HEK293 (cell line): ENCODE results near the gene APC2.

Source experiments
- CTCF ChIA-PET: fragments of 350-600 bp; formaldehyde crosslinking; extraction: SDS; loops from one replicate; lab custom pipeline; 2021; ENCODE audit warnings: antibody characterized with exemption; lab: Yijun Ruan, JAX
- POLR2A ChIA-PET: fragments of 300-600 bp; formaldehyde crosslinking; extraction: SDS; loops from one replicate; lab custom pipeline; 2020; ENCODE audit warnings: antibody characterized with exemption, inconsistent platforms; lab: Yijun Ruan, JAX
- H3K27ac ChIP-seq: fragments of 200-500 bp; sonication (Bioruptor generic); 2 replicates; pipeline ENCODE4 v1.5.1; 2014; ENCODE audit warnings: low read depth, low read length, control low read depth, inconsistent platforms; ENCODE audit errors: extremely low read depth
- H3K36me3 ChIP-seq, 2 experiments: fragments of 200-500 bp in 1 of 2; sonication (Bioruptor generic) in 1 of 2; 1 replicate in 1 of 2; 2 replicates in 1 of 2; pipeline ENCODE4 v1.5.1; 2014 to 2017; ENCODE audit warnings: inconsistent platforms in 2 of 2, low read length in 2 of 2; ENCODE audit not compliant: control insufficient read depth in 2 of 2, insufficient read depth in 1 of 2
- H3K4me1 ChIP-seq: fragments of 200-500 bp; sonication (Bioruptor generic); 2 replicates; pipeline ENCODE4 v1.5.1; 2014; ENCODE audit warnings: mild to moderate bottlenecking, low read length, inconsistent platforms; ENCODE audit not compliant: control insufficient read depth, insufficient read depth
- H3K4me3 ChIP-seq: 2 replicates; pipeline ENCODE4 v1.5.1; 2011; ENCODE audit warnings: low read depth, mild to moderate bottlenecking, control low read depth, low read length, moderate library complexity
- H3K9me3 ChIP-seq: fragments of 200-500 bp; sonication (Bioruptor generic); 2 replicates; pipeline ENCODE4 v1.5.1; 2014; ENCODE audit warnings: low read depth, low read length, inconsistent platforms; ENCODE audit not compliant: control insufficient read depth, insufficient read depth
- AEBP2 ChIP-seq: fragments of 450-650 bp; formaldehyde crosslinking; IDR thresholded peaks from 2 replicates; pipeline ENCODE4 v1.5.1; 2016; ENCODE audit warnings: missing biosample characterization, missing genetic modification characterization, borderline replicate concordance
- ELK4 ChIP-seq: IDR thresholded peaks from 2 replicates; pipeline ENCODE4 v1.6.1; 2011; ENCODE audit warnings: mild to moderate bottlenecking, low read depth, low read length, borderline replicate concordance
- FEZF1 ChIP-seq: fragments of 450-650 bp; formaldehyde crosslinking; IDR thresholded peaks from 2 replicates; pipeline ENCODE4 v1.5.1; 2016; ENCODE audit warnings: missing biosample characterization, missing genetic modification characterization
- HIC1 ChIP-seq: fragments of 450-650 bp; formaldehyde crosslinking; IDR thresholded peaks from 2 replicates; pipeline ENCODE4 v1.5.1; 2016; ENCODE audit warnings: missing biosample characterization, missing genetic modification characterization
- KLF10 ChIP-seq: fragments of 450-650 bp; IDR thresholded peaks from 2 replicates; pipeline ENCODE4 v1.5.1; 2018; ENCODE audit warnings: missing biosample characterization, mild to moderate bottlenecking, missing genetic modification characterization
- MEIS1 ChIP-seq: sonication (generic); formaldehyde crosslinking; IDR thresholded peaks from 2 replicates; pipeline ENCODE4 v1.8.1; 2022; ENCODE audit warnings: missing genetic modification reagents, mild to moderate bottlenecking, borderline replicate concordance
- OSR2 ChIP-seq: fragments of 450-650 bp; formaldehyde crosslinking; IDR thresholded peaks from 2 replicates; pipeline ENCODE4 v1.5.1; 2016; ENCODE audit warnings: missing biosample characterization, missing genetic modification characterization
- RBAK ChIP-seq: fragments of 450-650 bp; formaldehyde crosslinking; IDR thresholded peaks from 2 replicates; pipeline ENCODE4 v1.5.1; 2016; ENCODE audit warnings: missing biosample characterization, missing genetic modification characterization
- SCRT1 ChIP-seq: fragments of 450-650 bp; formaldehyde crosslinking; IDR thresholded peaks from 2 replicates; pipeline ENCODE4 v1.5.1; 2016; ENCODE audit warnings: missing biosample characterization, missing genetic modification characterization, borderline replicate concordance
- ZBTB48 ChIP-seq: fragments of 450-650 bp; formaldehyde crosslinking; IDR thresholded peaks from 2 replicates; pipeline ENCODE4 v1.5.1; 2016; ENCODE audit warnings: missing biosample characterization, missing genetic modification characterization
- ZFP37 ChIP-seq: fragments of 450-650 bp; formaldehyde crosslinking; IDR thresholded peaks from 2 replicates; pipeline ENCODE4 v1.5.1; 2016; ENCODE audit warnings: missing biosample characterization, missing genetic modification characterization
- ZIC2 ChIP-seq: fragments of 450-650 bp; formaldehyde crosslinking; IDR thresholded peaks from 2 replicates; pipeline ENCODE4 v1.5.1; 2016; ENCODE audit warnings: missing biosample characterization, missing genetic modification characterization
- ZNF10 ChIP-seq: fragments of 450-650 bp; formaldehyde crosslinking; IDR thresholded peaks from 2 replicates; pipeline ENCODE4 v1.5.1; 2017; ENCODE audit warnings: missing biosample characterization, missing genetic modification characterization
- ZNF146 ChIP-seq: fragments of 450-650 bp; formaldehyde crosslinking; IDR thresholded peaks from 2 replicates; pipeline ENCODE4 v1.5.1; 2016; ENCODE audit warnings: missing biosample characterization, missing genetic modification characterization
- ZNF174 ChIP-seq: fragments of 450-650 bp; formaldehyde crosslinking; IDR thresholded peaks from 2 replicates; pipeline ENCODE4 v1.5.0; 2017; ENCODE audit warnings: missing biosample characterization, mild to moderate bottlenecking, missing genetic modification characterization
- ZNF18 ChIP-seq: fragments of 450-650 bp; formaldehyde crosslinking; IDR thresholded peaks from 2 replicates; pipeline ENCODE4 v1.5.1; 2016; ENCODE audit warnings: missing biosample characterization, missing genetic modification characterization
- ZNF274 ChIP-seq, 2 experiments: fragments of 200-500 bp in 1 of 2; fragments of 450-650 bp in 1 of 2; sonication (Bioruptor generic) in 1 of 2; formaldehyde crosslinking in 1 of 2; IDR thresholded peaks; 2 replicates each; pipeline versions ENCODE4 v1.5.1 to v1.6.1; 2014 to 2016; ENCODE audit warnings: borderline replicate concordance in 1 of 2, inconsistent platforms in 1 of 2, low read length in 1 of 2, missing biosample characterization in 1 of 2, missing genetic modification characterization in 1 of 2
- ZNF280C ChIP-seq: fragments of 450-650 bp; formaldehyde crosslinking; IDR thresholded peaks from 2 replicates; pipeline ENCODE4 v1.5.1; 2016; ENCODE audit warnings: missing biosample characterization, missing genetic modification characterization
- ZNF292 ChIP-seq: fragments of 450-650 bp; formaldehyde crosslinking; IDR thresholded peaks from 2 replicates; pipeline ENCODE4 v1.5.1; 2016; ENCODE audit warnings: low read depth, missing biosample characterization, missing genetic modification characterization, borderline replicate concordance
- ZNF302 ChIP-seq: fragments of 450-650 bp; formaldehyde crosslinking; IDR thresholded peaks from 2 replicates; pipeline ENCODE4 v1.5.1; 2016; ENCODE audit warnings: missing biosample characterization, missing genetic modification characterization, low read depth
- ZNF366 ChIP-seq: fragments of 450-650 bp; formaldehyde crosslinking; conservative IDR thresholded peaks from 2 replicates; pipeline ENCODE4 v1.5.1; 2016; ENCODE audit warnings: missing biosample characterization, missing genetic modification characterization
- ZNF426 ChIP-seq: fragments of 450-650 bp; formaldehyde crosslinking; IDR thresholded peaks from 2 replicates; pipeline ENCODE4 v1.5.1; 2017; ENCODE audit warnings: missing biosample characterization, missing genetic modification characterization, mild to moderate bottlenecking, inconsistent platforms, moderate library complexity
- ZNF488 ChIP-seq: fragments of 450-650 bp; formaldehyde crosslinking; IDR thresholded peaks from 2 replicates; pipeline ENCODE4 v1.5.1; 2016; ENCODE audit warnings: missing biosample characterization, missing genetic modification characterization
- ZNF548 ChIP-seq: fragments of 450-650 bp; formaldehyde crosslinking; IDR thresholded peaks from 2 replicates; pipeline ENCODE4 v1.5.1; 2016; ENCODE audit warnings: missing biosample characterization, missing genetic modification characterization
- ZNF626 ChIP-seq: fragments of 450-650 bp; sonication (Bioruptor Pico); formaldehyde crosslinking; IDR thresholded peaks from 2 replicates; pipeline ENCODE4 v1.5.1; 2018; ENCODE audit warnings: missing biosample characterization, missing genetic modification characterization, inconsistent platforms
- ZNF843 ChIP-seq: fragments of 450-650 bp; formaldehyde crosslinking; IDR thresholded peaks from 2 replicates; pipeline ENCODE4 v1.5.1; 2016; ENCODE audit warnings: missing biosample characterization, missing genetic modification characterization

APC2 gene

GRCh38 chr19:1441022-1441426 is 8.9 kb upstream of the APC2 start (continued):
- TF ChIP-seq HIC1 (tag by site-specific recombination): 0 out of 2 replicates have a peak, but pooled peaks have one; percentile 14
- no peak for TF ChIP-seq ZNF280C
- no peak for TF ChIP-seq FEZF1 (tag by site-specific recombination)
- TF ChIP-seq, all 188 proteins: peak for 10

GRCh38 chr19:1441677-1442438 is 8.1 kb upstream of the APC2 start:
- POLR2A ChIA-PET: interaction anchor here (1.0 to 1.8 kb wide), 2 partner anchors 12 to 21 kb away, joined by 7 to 10 read pairs; no protein-coding TSS in a partner anchor
- no peak for TF ChIP-seq AEBP2 (tag by site-specific recombination)
- TF ChIP-seq ZNF10 (tag by site-specific recombination): no peak
- no peak; the same call in 1 of the 2 replicates for TF ChIP-seq ZNF366 (tag by site-specific recombination)
- TF ChIP-seq ZNF843 (tag by site-specific recombination): no peak
- TF ChIP-seq KLF10 (tag by site-specific recombination): no peak
- TF ChIP-seq SCRT1: no peak
- no peak for TF ChIP-seq ZNF302
- TF ChIP-seq ELK4: no peak
- no peak for TF ChIP-seq ZNF548 (tag by site-specific recombination)
- TF ChIP-seq ZNF18 (tag by site-specific recombination): no peak
- TF ChIP-seq ZFP37 (tag by site-specific recombination): no peak
- no peak for TF ChIP-seq ZNF274 (IDR thresholded peaks at IDR 0.05; ENCODE audit: low read length)
- no peak for TF ChIP-seq ZNF274 (tag by site-specific recombination; IDR thresholded peaks at IDR 0.05; ENCODE audit: borderline replicate concordance)
- no peak for TF ChIP-seq ZNF426 (tag by site-specific recombination)
- TF ChIP-seq MEIS1 (CRISPR knock-in tag): no peak
- no peak for TF ChIP-seq ZNF174 (tag by site-specific recombination)
- no peak for TF ChIP-seq ZBTB48
- no peak for TF ChIP-seq ZIC2 (tag by site-specific recombination)
- TF ChIP-seq ZNF292 (tag by site-specific recombination): no peak
- no peak for TF ChIP-seq ZNF626
- TF ChIP-seq OSR2 (tag by site-specific recombination): no peak
- TF ChIP-seq ZNF488 (tag by site-specific recombination): no peak
- TF ChIP-seq RBAK (tag by site-specific recombination): no peak
- no peak for TF ChIP-seq ZNF146 (tag by site-specific recombination)

More at GRCh38 chr19:1441677-1442438, 8.1 kb upstream of the APC2 start:
- Histone ChIP-seq H3K36me3 (peaks cover 15 to 39% of the 10 kb centered on the region in 2 experiments; a peak in 2 of 3 replicates), H3K27ac (peak overlapping the region; percentile 56; the same call in 1 of the 2 replicates), H3K4me3 (no peak overlapping the region), H3K4me1 (peaks cover 16% of the 10 kb centered on the region), H3K9me3 (no peaks in the 10 kb centered on the region)
- CTCF ChIA-PET: interaction anchor here (0.6 to 1.6 kb wide), 4 partner anchors 9 to 1308 kb away, joined by 3 to 7 read pairs (median 3); partner anchors contain the start of gene APC2
